ENCODE results near the gene EHBP1L1.
A peak's percentile ranks its signal among the peaks of the same experiment; 100 is the strongest.

EHBP1L1 gene

DNA sequence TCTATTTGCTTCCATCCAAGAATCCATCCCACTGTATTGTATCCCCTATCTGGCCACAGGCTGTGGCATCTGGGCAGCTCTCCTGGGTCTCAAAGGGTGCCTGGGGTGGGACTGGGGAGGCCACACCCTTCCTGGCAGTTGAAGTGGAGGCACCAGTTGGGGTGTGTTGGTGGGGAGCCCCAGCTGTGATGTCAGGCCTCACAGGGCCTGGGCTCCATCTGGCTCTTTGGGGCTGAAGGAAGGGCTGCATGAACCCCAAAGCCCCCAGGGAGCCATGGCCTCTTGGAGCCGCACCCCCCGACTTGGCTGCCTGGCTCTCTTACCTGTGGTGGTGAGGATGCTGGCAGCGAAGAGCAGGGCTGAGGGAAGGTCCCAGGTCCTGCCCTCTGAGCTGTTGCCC lies 19.3 kb downstream of the EHBP1L1 start:
- DNase-seq (ENCODE audit: low read depth in 2 of 2) = no peak

- DNase-seq (ENCODE audit: low read depth in 2 of 2) = no peak
These were observed 19.9 kb downstream of the EHBP1L1 start, which contains the start of gene KCNK7 for GRCh38 chr11:65595543-65596281. Gene KCNK7 (minus strand): TSS chr11:65595800. CDS start chr11:65595772, 28 bp downstream.

- no peak for DNase-seq (ENCODE audit: low read depth in 2 of 2)
These were observed 20.7 kb downstream of the EHBP1L1 start for GRCh38 chr11:65596520-65596919.

GRCh38 chr11:65598258-65598699 lies 22.4 kb downstream of the EHBP1L1 start:
- no peak for DNase-seq (ENCODE audit: low read depth in 2 of 2)

DNA sequence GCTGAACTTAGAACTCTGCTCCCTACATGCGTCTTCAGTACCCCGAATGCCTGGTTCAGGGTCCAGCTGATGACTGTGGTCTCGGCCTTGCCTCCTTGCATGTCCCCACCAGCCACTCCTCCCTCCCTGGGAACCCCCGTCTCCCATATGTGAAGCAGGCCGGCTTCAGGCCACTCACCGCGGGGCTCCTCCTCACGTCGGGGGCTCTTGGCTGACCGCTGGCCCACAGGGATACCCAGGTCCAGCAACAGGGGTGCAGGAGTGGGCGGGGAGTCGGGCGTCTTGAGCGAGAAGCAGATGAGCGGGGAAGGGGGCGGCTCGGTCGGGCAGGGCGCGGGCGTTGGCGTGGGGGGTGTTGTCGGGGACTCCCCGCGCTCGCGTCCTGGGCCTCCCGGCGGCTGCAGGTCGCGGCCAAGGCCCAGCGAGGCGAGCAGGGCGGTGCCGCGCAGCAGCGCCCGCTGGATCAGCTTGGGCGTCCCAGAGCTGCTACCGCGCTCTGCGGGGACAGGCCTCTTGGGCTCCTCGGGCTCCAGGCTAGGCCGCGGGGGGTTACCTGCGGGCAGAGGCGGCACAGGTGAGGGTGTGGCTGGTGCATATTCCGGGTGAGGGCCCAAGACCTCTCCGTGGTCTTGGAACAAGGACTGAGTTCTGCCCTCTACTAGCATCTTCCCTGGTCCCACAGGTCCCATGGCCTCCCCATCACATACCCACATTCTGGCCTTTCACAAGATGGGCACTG lies 23.5 kb downstream of the EHBP1L1 start:
- no peak for DNase-seq (ENCODE audit: low read depth in 2 of 2)

GRCh38 chr11:65599955-65600246 lies 24.0 kb downstream of the EHBP1L1 start:
- DNase-seq (ENCODE audit: low read depth in 2 of 2) = no peak

DNA sequence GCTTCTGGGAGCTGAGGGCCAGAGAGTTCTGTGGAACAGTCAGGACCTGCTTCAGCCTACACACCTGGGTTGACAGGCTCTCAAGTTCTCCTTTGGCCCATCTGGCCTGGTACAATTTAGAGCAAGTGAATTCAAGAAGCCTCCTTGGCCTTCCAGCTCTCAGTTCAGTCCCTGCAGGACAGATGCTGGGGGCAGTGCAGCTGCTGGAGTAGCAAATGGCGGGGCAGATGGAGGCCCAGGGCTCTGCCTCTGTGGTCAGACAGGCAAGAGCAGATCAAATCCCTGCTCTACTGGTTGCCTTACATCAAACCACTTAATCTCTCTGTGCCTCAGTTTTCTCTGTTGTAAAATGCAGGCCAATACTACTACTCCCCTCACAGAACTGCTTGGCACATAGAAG lies 28.4 kb downstream of the EHBP1L1 start:
- DNase-seq (ENCODE audit: low read depth in 2 of 2) = no peak

DNA sequence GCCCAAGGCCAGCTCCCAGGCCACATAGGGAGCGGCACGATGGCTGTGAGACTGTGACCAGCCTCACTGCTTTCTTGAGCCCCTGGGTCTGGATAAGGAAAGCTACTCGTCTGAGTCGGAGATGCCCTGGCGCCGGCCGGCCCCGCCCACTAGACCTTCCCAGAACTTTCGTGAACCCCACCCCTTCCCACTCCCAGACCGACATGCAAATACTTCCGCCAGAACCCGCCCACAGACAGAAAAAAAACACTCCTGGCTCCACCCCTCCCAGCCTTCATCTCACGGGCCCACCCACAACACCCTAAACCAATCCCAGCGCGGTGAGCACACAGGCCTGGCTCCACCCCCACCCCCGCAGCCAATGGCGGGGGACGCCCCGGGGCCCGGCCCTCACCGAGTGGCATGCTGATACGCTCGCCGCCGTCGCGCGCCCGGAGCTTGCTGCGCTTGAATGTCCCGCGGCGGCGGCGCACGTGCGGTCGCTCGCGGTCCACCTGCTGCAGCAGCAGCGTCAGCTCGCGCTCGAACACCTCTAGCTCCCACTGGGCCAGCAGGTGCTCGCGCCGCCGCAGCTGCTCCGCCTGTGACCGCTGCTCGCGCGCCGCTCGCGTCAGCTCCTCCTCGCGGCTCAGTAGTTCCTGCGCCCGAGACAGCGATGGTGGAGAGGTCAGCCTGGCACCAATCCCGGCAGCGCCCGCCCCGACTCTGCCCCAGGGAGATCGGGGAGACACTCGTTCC lies 31.2 kb downstream of the EHBP1L1 start:
- DNase-seq (ENCODE audit: low read depth in 2 of 2) = no peak

GRCh38 chr11:65607614-65608426 lies 32.0 kb downstream of the EHBP1L1 start:
- no peak for DNase-seq (ENCODE audit: low read depth in 2 of 2)

GRCh38 chr11:65609229-65609628 lies 33.4 kb downstream of the EHBP1L1 start:
- DNase-seq (ENCODE audit: low read depth in 2 of 2) = no peak

DNA sequence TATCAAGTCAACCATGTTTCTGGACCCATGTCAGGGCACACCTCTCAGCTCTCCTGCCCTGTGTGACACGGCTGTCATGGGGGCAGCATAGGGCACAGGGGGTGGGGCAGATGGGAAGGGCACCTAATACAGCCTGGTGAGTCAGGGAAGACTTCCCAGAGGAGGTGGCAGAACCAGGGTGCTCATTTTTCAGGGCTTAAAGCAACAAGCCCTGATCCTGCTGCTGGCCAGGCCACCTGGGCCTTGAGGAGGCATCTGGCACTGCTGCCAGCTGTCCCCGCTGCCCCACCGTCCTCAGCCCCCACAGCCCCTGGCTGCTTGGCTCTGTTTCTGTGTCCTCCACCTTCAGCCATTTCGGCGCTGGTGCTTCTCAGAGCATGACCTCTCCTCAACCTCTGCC lies 33.8 kb downstream of the EHBP1L1 start:
- DNase-seq (ENCODE audit: low read depth in 2 of 2) = no peak

GRCh38 chr11:65610404-65610803 lies 34.6 kb downstream of the EHBP1L1 start:
- DNase-seq (ENCODE audit: low read depth in 2 of 2) = no peak

DNA sequence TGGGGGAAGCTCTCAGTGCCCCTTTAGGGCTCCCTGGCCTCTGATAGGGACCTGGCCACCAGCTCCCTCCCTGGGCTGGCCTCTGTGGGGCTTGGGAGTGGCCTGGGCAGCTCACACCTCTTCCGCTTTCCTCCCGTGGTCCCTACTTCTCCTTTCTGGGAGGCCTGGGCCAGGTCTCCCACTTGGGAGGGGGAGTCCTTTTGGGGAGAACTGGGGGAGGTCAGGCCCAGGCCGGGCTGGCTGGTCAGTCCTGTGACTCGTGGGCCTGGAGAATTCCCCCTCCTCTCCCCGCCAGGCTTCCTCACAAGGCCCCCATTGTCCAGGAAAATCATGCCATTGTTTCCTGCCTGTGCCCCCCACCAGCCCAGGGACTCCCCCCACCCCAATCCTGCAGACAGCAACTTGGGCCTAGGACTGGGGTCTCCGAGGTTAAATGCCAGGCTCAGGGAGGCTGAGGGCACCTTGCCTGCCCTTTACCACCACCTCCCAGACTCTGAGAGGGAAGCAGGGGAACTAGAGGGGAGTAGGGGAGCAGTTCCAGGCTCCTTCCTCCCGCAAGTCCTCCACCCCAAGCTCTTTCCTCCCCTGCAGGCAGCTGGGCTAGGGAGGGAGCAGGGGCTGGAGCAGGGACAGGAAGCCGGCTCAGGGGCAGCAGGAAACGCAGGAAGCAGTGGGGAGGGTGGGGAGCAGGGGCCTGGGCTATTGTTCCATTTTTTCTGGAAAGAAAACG lies 35.3 kb downstream of the EHBP1L1 start:
- DNase-seq (ENCODE audit: low read depth in 2 of 2) = no peak

GRCh38 chr11:65611758-65612603 lies 36.1 kb downstream of the EHBP1L1 start:
- DNase-seq (ENCODE audit: low read depth in 2 of 2) = no peak

GRCh38 chr11:65612691-65613090 lies 36.8 kb downstream of the EHBP1L1 start:
- DNase-seq (ENCODE audit: low read depth in 2 of 2) = no peak

DNA sequence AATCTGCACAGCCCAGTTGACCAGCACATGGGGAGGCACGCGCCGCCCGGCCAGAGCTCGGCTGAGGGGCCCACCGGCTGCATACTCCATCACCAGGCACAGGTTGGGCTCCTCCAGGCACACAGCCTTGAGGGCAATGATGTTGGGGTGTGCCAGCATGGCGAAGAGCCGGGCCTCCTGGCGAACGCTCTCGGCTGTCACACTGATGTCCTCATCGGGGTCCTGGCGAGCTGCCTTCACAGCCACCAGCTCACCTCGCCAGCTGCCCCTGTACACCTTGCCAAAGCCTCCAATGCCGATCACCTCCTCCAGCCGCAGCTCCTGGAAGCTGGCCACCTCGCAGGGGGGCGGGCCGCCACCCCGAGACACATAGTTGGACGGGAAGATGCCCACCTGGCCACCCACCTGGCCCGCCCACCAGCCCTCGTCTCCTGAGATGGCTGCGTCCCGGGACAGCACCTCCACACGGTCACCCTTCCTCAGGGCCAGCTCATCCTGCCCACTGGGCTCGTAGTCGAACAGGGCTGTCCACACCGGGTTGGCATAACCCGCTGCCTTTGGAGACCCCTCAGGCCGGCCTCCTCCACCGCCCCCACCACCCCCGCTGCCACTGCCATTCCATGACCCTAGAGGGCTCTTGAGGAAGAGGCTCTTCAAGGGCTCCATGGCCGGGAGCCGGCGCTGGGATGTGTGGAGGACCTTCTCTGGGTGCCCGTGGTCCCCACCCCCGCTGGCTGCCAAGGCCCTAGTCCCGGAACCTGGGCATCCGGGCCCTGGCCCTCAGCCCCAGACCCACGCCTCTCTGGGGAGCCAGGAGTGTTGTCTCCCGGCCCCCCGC lies 37.5 kb downstream of the EHBP1L1 start:
- DNase-seq (ENCODE audit: low read depth in 2 of 2) = no peak

GRCh38 chr11:65615229-65615949 lies 39.5 kb downstream of the EHBP1L1 start, which contains the start of gene PCNX3:
Gene PCNX3 (plus strand): TSS chr11:65615776. CDS start chr11:65616312, 536 bp downstream.
- DNase-seq (ENCODE audit: low read depth in 2 of 2) = peak; percentile 99 to 100

GRCh38 chr11:65615950-65616574 lies 40.2 kb downstream of the EHBP1L1 start:
- no peak for DNase-seq (ENCODE audit: low read depth in 2 of 2)
